ENCODE measurements around the gene TBCEL.

TBCEL gene

DNA sequence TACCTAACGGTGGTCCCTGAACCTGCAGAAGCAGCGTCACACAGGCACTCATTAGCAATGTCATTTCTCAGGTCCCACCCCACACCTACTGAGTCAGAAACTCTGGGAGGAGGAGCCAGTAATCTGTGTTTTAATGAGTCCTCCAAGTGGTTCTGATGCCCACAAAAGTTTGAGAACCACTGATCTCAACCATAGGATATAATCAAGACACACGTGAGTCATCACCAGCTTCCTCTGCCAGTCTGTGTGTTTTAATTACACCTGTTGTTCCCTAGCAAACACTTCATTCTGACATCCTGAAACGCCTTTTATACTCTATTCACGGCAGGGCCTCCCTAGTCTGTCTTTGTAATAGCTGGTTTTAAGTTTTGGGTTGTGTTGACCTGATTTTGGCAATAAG, 82.9 kb downstream of the TBCEL start:
- DNase-seq (ENCODE audit: low read depth in 2 of 2), result no peak
- TF ChIP-seq, protein P1, sequence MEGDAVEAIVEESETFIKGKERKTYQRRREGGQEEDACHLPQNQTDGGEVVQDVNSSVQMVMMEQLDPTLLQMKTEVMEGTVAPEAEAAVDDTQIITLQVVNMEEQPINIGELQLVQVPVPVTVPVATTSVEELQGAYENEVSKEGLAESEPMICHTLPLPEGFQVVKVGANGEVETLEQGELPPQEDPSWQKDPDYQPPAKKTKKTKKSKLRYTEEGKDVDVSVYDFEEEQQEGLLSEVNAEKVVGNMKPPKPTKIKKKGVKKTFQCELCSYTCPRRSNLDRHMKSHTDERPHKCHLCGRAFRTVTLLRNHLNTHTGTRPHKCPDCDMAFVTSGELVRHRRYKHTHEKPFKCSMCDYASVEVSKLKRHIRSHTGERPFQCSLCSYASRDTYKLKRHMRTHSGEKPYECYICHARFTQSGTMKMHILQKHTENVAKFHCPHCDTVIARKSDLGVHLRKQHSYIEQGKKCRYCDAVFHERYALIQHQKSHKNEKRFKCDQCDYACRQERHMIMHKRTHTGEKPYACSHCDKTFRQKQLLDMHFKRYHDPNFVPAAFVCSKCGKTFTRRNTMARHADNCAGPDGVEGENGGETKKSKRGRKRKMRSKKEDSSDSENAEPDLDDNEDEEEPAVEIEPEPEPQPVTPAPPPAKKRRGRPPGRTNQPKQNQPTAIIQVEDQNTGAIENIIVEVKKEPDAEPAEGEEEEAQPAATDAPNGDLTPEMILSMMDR (IDR thresholded peaks at IDR 0.05; ENCODE audit: low read depth, low read length), result no peak

DNA sequence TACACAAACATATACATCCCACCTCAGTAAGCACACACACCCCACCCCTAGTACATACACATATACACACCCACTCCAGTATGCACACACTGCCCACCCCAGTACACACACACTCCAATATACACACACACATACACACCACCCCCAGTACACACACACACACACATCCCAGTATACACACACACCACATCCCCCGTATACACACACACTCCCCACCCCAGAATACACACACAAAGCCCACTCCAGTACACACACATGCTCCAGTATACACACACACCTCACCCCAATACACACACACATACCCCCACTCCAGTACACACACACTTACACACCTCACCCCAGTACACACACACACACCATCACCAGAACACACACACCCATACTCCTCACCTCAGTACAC, 84.5 kb downstream of the TBCEL start:
- no peak for DNase-seq (ENCODE audit: low read depth in 2 of 2)
- TF ChIP-seq, protein P1 (IDR thresholded peaks at IDR 0.05; ENCODE audit: low read depth, low read length), result no peak

More for the DNA sequence above, 82.9 kb downstream of the TBCEL start:
- H3K4me3 ChIP-seq (replicated peaks in 1 of 2; ENCODE audit: low read depth in 2 of 2, low read length in 2 of 2), result no peak overlapping the region

DNA sequence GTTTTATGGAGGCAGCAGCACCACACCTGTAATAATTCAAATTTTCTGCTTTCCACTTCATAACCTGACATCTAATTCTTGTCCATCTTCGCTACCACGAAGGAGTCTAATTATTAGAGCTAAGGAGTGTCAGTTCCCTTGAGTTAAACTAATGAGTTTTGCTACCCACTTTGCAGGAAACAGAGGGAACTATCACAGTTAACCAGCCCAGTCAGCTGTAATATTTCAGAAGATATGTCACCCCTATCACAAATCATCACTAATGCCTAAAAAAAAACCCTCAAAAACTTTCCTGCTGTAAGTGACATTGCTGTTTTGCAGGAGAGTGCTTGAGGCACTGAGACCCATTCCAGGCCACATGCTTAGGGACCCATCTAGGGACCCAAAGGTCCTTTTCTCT, 85.6 kb downstream of the TBCEL start:
- TF ChIP-seq, protein P1 (IDR thresholded peaks at IDR 0.05; ENCODE audit: low read depth, low read length), result no peak
- no peak for DNase-seq (ENCODE audit: low read depth in 2 of 2)
- H3K4me3 ChIP-seq (replicated peaks in 1 of 2; ENCODE audit: low read depth in 2 of 2, low read length in 2 of 2), result no peak overlapping the region

More for the DNA sequence above, 84.5 kb downstream of the TBCEL start:
- H3K4me3 ChIP-seq (replicated peaks in 1 of 2; ENCODE audit: low read depth in 2 of 2, low read length in 2 of 2), result no peak overlapping the region

DNA sequence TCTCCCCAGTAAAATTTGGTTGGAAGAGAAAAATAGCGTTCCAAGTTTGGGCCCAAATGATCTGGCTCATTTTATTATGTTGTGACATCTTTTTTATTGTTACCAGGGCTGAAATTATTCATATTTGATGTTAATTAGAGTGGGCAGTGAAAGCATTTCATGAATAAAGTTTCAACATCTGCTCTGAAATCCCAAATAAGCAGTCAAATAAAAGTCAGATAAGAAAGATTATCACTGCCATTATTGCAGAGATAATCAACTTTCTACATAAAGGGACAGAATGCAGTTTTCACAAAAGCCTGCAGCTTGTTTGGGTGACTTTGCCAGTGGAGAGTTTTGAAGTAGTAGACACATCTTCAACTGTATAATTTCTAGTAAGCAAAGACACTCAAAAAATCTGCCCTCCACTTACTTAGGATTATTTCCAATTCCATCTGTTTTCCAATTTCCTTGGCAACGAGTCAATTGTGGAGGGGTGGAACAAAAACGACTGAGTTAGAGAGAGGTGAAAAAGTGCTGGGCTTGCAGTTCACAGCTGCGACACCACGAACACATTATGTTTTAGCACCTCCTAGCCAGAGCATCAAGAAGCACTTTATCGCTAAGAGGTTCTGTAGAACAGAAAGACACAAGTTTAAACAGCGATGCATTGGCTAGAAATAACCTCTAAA, 86.1 kb downstream of the TBCEL start:
- DNase-seq (ENCODE audit: low read depth in 2 of 2), result no peak
- TF ChIP-seq, protein P1 (IDR thresholded peaks at IDR 0.05; ENCODE audit: low read depth, low read length), result no peak
- no peak overlapping the region for H3K4me3 ChIP-seq (replicated peaks in 1 of 2; ENCODE audit: low read depth in 2 of 2, low read length in 2 of 2)

DNA sequence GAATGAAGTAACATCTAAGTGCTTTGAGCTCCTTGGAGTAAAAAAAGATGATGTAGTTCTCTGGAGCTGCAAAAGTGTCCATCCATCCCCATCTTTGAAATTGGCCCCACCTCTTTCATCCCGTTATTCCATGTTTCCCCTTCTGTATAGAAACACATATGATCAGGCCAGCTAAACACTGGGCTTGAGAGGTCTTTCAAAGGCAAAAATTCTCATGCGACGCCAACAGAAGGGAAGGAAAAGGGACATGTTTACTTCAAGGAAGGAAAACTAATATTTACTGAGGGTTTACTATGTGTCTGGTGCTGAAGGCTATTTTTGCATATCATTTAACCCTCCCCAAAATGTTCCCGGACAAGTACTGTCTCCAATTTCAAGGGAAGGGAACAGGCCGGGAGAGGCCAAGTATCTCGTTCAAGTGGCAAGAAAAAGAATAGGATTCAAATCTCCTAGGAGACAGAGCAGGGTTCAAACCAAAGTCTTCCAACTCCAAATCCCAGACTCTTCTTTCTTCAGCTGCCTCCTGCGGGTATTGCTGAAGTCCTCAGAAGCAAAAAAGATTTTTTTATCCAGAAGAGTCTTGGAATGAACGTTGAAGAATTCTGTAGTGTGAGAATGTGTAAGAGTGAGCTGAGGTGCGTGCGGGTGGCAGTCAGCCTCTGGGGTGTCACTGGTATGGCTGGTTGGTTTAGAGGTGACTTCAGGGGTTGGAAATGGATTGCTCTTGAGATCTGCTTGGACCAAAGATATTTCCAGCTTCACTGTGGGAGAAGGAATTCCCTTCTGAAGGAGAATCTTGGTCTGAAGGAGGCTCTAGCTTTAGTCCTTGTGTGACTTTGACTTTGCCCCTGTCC, 87.2 kb downstream of the TBCEL start:
- DNase-seq (ENCODE audit: low read depth in 2 of 2), result no peak
- TF ChIP-seq, protein P1 (IDR thresholded peaks at IDR 0.05; ENCODE audit: low read depth, low read length), result no peak
- H3K4me3 ChIP-seq (replicated peaks in 1 of 2; ENCODE audit: low read depth in 2 of 2, low read length in 2 of 2), result no peak overlapping the region

DNA sequence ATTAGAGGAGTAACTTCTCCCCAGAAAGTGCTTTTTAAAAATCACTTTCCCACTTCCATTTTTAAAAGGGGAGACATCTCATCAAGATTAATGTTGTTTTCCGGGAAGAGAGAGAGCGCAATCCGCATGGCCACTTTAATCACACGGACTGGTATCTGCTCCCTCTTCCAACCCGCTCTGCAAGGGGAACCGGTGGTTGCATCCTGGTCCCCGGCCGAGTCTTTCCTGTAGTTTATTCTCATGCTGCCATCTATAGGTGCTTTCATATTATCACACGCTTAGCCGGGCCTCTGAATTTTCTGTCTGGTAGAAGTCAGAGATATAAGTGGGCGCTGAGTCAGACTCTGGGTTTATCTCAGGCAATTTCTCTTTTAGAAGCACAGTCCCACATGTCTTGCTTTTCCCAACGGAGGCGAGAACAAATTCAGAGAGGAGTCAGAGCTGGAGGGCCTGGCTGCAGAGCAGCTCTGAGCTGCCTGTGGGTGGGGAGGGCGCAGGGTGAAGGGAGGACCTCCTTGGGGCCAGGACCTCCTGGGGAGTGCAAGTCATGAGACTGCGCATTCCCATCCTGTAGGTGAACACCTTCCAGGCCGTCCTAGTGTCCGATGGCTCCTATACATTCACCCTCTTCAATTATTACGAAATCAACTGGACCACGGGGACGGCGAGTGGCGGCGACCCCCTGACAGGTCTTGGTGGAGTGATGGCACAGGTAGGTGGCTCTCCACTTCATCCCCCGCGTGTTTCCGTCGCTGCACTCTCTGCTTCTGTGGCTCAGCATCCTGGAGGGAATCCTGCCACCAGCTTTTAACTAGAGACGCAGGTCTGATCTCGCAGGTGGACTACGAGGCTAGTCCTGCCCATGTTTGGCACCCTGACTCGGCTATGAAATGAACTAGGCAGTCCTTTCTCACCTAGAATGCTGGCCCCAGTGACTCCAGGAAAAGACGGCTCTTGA, 88.9 kb downstream of the TBCEL start:
- no peak overlapping the region for H3K4me3 ChIP-seq (replicated peaks in 1 of 2; ENCODE audit: low read depth in 2 of 2, low read length in 2 of 2)
- DNase-seq (ENCODE audit: low read depth in 2 of 2), result peak; percentile 80 to 81
- TF ChIP-seq, protein P1 (IDR thresholded peaks at IDR 0.05; ENCODE audit: low read depth, low read length), result peak; percentile 59

Measured in cardiac fibroblast (primary cell).